ENCODE results near the gene GAK.

GAK gene

DNA sequence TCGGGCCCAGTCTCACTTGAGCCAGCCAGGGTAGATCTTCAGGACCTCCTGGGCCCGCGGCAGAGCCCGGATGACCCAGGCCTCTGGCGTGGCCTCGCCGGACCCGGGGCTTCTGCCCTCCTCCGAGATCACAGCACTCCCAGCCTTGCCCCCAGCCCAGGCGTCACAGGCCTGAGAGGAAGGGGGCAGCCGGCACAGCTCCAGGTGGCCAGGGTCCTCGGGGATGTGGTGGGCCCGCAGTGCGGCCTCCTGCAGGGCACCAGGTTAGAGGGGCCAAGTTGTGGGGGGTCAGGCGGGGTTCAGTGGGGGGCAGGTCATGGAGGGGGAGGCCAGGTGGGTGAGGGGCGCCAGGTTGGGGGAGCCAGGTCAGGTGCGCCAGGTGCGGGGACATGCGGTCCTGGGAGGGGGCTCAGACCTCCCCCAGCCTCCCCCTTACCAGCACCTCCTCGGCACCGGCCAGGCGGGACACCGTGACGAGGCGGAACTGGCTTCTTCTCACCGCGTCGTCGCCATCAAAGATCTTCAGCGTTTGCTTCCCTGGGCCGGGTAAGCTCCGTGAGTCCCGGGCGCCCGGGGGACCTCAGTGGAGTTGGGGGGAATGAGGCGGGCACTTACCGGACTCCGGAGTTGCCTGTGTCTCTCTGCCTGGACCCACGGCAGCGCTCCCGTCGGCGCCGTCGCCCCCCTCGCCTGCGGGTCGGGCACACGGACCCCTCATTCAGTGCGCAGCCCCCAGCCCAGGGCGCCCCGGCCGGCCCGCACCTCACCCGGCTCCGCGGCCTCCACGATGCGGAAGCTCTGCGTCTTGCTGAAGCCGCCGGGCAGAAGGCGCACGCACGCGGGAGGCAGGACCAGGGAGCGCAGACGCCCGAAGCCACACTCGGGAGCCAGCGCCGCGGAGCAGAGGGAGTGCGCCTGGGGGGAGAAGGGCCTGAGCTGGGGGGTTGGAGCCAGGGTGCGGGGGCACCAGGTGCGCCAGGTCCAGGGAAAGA lies 35.3 kb upstream of the GAK start:
- no peaks in the 10 kb centered on the region for H3K27me3 Mint-ChIP-seq
- H3K36me3 Mint-ChIP-seq (ENCODE audit: low read depth) = peaks cover 1% of the 10 kb centered on the region
- no peak overlapping the region for H3K4me3 Mint-ChIP-seq
- H3K27ac Mint-ChIP-seq = no peak overlapping the region
- H3K9me3 Mint-ChIP-seq = no peaks in the 10 kb centered on the region
- ATAC-seq (no peak), DNase-seq (no peak)
- H3K4me1 Mint-ChIP-seq = peaks cover 11% of the 10 kb centered on the region

- peaks cover 11% of the 10 kb centered on the region for H3K4me1 Mint-ChIP-seq
- H3K9me3 Mint-ChIP-seq = no peaks in the 10 kb centered on the region
- H3K27me3 Mint-ChIP-seq = no peaks in the 10 kb centered on the region
- H3K4me3 Mint-ChIP-seq = no peak overlapping the region
- ATAC-seq (no peak), DNase-seq (no peak)
- H3K27ac Mint-ChIP-seq = no peak overlapping the region
- peaks cover 1% of the 10 kb centered on the region for H3K36me3 Mint-ChIP-seq (ENCODE audit: low read depth)
These were observed 34.4 kb upstream of the GAK start for GRCh38 chr4:966266-967112.

GRCh38 chr4:965766-966134 lies 33.6 kb upstream of the GAK start:
- DNase-seq = no peak
- Mint-ChIP-seq H3K9me3 (no peaks in the 10 kb centered on the region), H3K4me1 (peaks cover 6% of the 10 kb centered on the region), H3K4me3 (no peak overlapping the region), H3K27ac (no peak overlapping the region), H3K36me3 (ENCODE audit: low read depth) (peaks cover 1% of the 10 kb centered on the region), H3K27me3 (no peaks in the 10 kb centered on the region)
- ATAC-seq = no peak

- H3K27me3 Mint-ChIP-seq = no peaks in the 10 kb centered on the region
- peaks cover under 1% of the 10 kb centered on the region for H3K4me1 Mint-ChIP-seq
- ATAC-seq = no peak
- no peak for DNase-seq
- H3K4me3 Mint-ChIP-seq = no peak overlapping the region
- H3K9me3 Mint-ChIP-seq = no peaks in the 10 kb centered on the region
- H3K36me3 Mint-ChIP-seq (ENCODE audit: low read depth) = peaks cover 1% of the 10 kb centered on the region
- H3K27ac Mint-ChIP-seq = no peak overlapping the region
These were observed 33.1 kb upstream of the GAK start for GRCh38 chr4:965048-965765.

DNA sequence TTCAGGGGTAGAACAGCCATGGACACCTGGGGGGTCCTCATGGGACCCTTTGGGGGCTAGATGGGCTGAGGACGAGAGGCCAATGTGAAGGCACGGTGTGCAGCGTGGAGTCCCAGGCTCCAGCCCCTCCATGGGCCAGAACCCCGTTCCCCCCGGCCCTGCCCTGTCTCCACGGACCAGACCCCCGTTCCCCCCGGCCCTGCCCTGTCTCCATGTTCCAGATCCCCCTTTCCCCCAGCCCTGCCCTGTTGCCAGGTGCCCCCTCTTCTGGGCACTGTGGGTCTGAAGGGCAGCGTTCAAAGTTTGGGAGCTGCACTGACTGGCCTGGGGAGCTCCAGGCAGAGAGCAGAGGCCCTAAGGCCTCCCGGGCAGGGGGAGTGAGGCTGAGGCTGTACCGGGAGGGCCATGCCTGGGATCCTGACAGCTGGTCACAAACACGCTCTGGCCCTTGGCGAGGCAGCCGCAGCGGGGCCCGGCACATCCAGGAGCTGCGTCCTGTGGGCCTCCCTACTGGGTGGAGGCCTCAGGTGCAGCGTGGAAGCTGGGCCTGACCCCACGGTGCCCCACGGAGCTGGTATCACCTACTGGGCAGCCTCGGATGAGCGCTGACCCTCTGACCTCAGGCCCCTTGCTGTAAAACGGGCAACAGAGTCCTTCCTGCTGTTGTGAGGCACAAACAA lies 32.4 kb upstream of the GAK start:
- Mint-ChIP-seq H3K4me3 (no peak overlapping the region), H3K36me3 (ENCODE audit: low read depth) (peaks cover 1% of the 10 kb centered on the region), H3K27ac (no peak overlapping the region), H3K9me3 (no peaks in the 10 kb centered on the region), H3K4me1 (no peaks in the 10 kb centered on the region), H3K27me3 (no peaks in the 10 kb centered on the region)
- ATAC-seq = no peak
- no peak for DNase-seq

GRCh38 chr4:963276-964225 lies 31.4 kb upstream of the GAK start:
- no peak overlapping the region for H3K27ac Mint-ChIP-seq
- ATAC-seq = no peak
- H3K27me3 Mint-ChIP-seq = no peaks in the 10 kb centered on the region
- H3K9me3 Mint-ChIP-seq = no peaks in the 10 kb centered on the region
- no peaks in the 10 kb centered on the region for H3K4me1 Mint-ChIP-seq
- no peak for DNase-seq
- H3K36me3 Mint-ChIP-seq (ENCODE audit: low read depth) = peaks cover 1% of the 10 kb centered on the region
- no peak overlapping the region for H3K4me3 Mint-ChIP-seq

DNA sequence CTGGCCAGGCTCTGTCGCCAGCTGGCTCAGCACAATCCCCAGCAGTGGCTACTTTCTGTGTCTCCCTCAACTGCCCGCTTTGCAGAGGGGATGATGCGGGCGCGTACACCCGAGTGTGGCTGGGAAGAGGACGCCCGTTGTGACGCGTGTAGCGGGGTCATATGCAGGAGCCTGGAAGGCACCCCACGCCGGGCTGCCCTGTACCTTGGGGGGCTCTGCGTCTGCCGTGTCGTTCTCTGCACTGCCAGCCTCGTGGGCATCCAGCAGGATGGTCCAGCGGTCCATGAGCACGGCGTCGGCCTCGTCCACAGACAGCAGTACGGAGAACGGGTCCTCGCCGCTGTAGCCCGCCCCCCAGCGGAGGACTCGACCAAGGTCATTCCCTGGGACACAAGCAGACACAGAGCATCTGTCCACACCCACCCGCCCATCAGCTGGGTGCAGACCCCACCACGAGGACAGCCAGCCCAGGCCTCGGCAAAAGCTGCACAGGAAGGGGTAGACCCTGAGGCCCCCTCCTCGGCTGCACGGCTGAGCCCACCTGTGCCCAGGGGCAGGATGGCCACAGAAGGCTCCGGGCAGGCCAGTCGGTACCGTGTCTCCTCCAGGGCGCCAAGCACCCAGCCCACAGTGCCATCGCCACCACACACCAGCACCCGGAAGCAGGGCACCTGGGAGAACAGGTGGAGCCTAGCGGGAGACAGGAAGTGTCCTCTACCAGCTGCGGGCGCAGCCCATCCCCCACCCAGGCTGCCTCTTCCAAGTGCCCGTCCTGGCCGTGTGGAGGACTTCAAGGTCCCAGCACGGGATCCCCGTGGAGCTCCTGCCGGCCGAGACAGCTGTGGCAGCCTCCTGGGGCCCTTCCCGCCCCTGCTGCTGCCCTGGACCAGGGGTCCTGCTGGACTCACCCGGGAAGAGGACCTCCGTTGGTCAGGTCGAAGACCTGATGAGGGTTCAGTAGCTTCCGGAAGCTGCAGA lies 30.4 kb upstream of the GAK start:
- Mint-ChIP-seq H3K4me3 (no peak overlapping the region), H3K4me1 (no peaks in the 10 kb centered on the region), H3K36me3 (ENCODE audit: low read depth) (peaks cover 1% of the 10 kb centered on the region), H3K27me3 (no peaks in the 10 kb centered on the region), H3K27ac (no peak overlapping the region), H3K9me3 (no peaks in the 10 kb centered on the region)
- DNase-seq (no peak), ATAC-seq (no peak)

- H3K4me3 Mint-ChIP-seq = no peak overlapping the region
- peaks cover 3% of the 10 kb centered on the region for H3K36me3 Mint-ChIP-seq (ENCODE audit: low read depth)
- no peak overlapping the region for H3K27ac Mint-ChIP-seq
- no peaks in the 10 kb centered on the region for H3K9me3 Mint-ChIP-seq
- no peak for DNase-seq
- ATAC-seq = no peak
- no peaks in the 10 kb centered on the region for H3K4me1 Mint-ChIP-seq
- no peaks in the 10 kb centered on the region for H3K27me3 Mint-ChIP-seq
These were observed 29.5 kb upstream of the GAK start for GRCh38 chr4:961351-962230.

DNA sequence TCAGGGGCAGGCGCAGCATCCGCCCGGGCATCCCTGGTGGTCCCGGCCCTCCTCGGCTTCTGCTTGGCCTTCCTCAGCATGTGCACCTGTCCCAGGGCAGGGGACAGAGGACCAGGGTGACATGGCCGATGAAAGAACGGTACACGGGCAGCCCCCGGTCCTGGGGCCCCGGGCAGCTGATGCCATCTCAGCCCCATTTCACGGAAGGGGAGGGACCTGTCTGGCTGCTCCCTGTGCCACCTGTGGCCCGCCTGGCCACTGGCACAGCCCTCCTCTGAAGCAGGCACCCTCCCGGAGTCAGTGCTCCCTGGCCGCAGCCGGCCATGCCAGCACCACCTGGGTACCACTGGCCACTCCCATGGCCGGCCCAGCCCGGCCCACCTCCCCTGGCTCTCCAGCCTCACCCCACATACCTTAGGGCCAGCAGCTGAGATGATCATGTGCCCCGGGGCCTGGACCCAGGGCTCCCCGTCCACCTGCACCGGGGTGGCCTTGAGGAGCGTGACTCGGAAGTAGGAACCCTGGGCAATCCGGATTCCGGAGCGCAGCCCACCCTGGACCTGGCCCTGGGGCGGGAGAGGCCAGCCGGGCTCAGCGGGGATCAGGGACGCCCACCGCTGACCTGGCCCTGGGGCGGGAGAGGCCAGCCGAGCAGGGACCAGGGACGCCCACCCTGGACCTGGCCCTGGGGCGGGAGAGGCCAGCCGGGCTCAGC lies 28.7 kb upstream of the GAK start:
- H3K9me3 Mint-ChIP-seq = no peaks in the 10 kb centered on the region

GRCh38 chr4:960140-960635 lies 28.1 kb upstream of the GAK start:
- ATAC-seq (no peak), DNase-seq (no peak)
- Mint-ChIP-seq H3K27ac (peak overlapping the region; percentile 18), H3K27me3 (no peaks in the 10 kb centered on the region), H3K4me3 (no peak overlapping the region), H3K9me3 (no peaks in the 10 kb centered on the region), H3K4me1 (no peaks in the 10 kb centered on the region), H3K36me3 (ENCODE audit: low read depth) (peaks cover 2% of the 10 kb centered on the region)

More for the DNA sequence above, 28.7 kb upstream of the GAK start:
- peaks cover 2% of the 10 kb centered on the region for H3K36me3 Mint-ChIP-seq (ENCODE audit: low read depth)
- DNase-seq (no peak), ATAC-seq (no peak)
- no peaks in the 10 kb centered on the region for H3K27me3 Mint-ChIP-seq
- no peak overlapping the region for H3K27ac Mint-ChIP-seq
- no peaks in the 10 kb centered on the region for H3K4me1 Mint-ChIP-seq
- no peak overlapping the region for H3K4me3 Mint-ChIP-seq
